ENCODE results near the gene STAC3. TPM values are rescaled to one million over a fixed set of nuclear protein-coding genes. Genes with fewer than 3 reads are reported as not detected.

STAC3 gene
- total RNA-seq, 3 donors from 2014 or later (not counting 1 experiment from before 2014, with no cell fraction given) = 2.4 to 4.1 (median 3.8) TPM

- no peaks in the 10 kb centered on the region for H3K27me3 Mint-ChIP-seq (ENCODE audit: low read depth in 2 of 2)
- Histone ChIP-seq H3K36me3 (ENCODE audit: control insufficient read depth, insufficient read depth, low read length) (peaks cover 49% of the 10 kb centered on the region), H3K4me1 (ENCODE audit: control insufficient read depth, insufficient read depth, low read length) (no peaks in the 10 kb centered on the region), H3K27me3 (ENCODE audit: control insufficient read depth, insufficient read depth, low read length) (no peaks in the 10 kb centered on the region), H3K9me3 (ENCODE audit: control insufficient read depth, insufficient read depth, low read length) (no peaks in the 10 kb centered on the region), H3K27ac (ENCODE audit: low read length) (no peak overlapping the region), H3K4me3 (ENCODE audit: low read length) (no peak overlapping the region)
- no peak overlapping the region for H3K27ac Mint-ChIP-seq
- no peak for ATAC-seq
- no peak for DNase-seq
- no peaks in the 10 kb centered on the region for H3K9me3 Mint-ChIP-seq
- TF ChIP-seq CTCF (IDR thresholded peaks at IDR 0.05) = no peak
- H3K4me1 Mint-ChIP-seq = no peaks in the 10 kb centered on the region
- intact Hi-C loops (cut with micrococcal nuclease) = no loop called here
- no peak overlapping the region for H3K4me3 Mint-ChIP-seq
- peaks cover 35% of the 10 kb centered on the region for H3K36me3 Mint-ChIP-seq
Measured at GRCh38 chr12:57273516-57273915, 22.5 kb upstream of the STAC3 start.

GRCh38 chr12:57272337-57273151 lies 21.6 kb upstream of the STAC3 start:
- Histone ChIP-seq H3K4me3 (ENCODE audit: low read length) (no peak overlapping the region), H3K9me3 (ENCODE audit: control insufficient read depth, insufficient read depth, low read length) (no peaks in the 10 kb centered on the region), H3K27me3 (ENCODE audit: control insufficient read depth, insufficient read depth, low read length) (no peaks in the 10 kb centered on the region), H3K36me3 (ENCODE audit: control insufficient read depth, insufficient read depth, low read length) (peaks cover 49% of the 10 kb centered on the region), H3K4me1 (ENCODE audit: control insufficient read depth, insufficient read depth, low read length) (no peaks in the 10 kb centered on the region), H3K27ac (ENCODE audit: low read length) (no peak overlapping the region)
- WGBS (ENCODE audit: insufficient coverage) = 93% methylated on average over 7 of the region's 7 CpGs
- Mint-ChIP-seq H3K4me1 (no peaks in the 10 kb centered on the region), H3K9me3 (no peaks in the 10 kb centered on the region), H3K27ac (peak overlapping the region in 1 of 2 donors; percentile 55), H3K27me3 (ENCODE audit: low read depth in 2 of 2) (no peaks in the 10 kb centered on the region), H3K4me3 (no peak overlapping the region), H3K36me3 (peaks cover 25% of the 10 kb centered on the region)
- ATAC-seq = no peak
- no peak for TF ChIP-seq CTCF (IDR thresholded peaks at IDR 0.05)
- no peak for DNase-seq
- intact Hi-C loops (cut with micrococcal nuclease) = no loop called here

- no peaks in the 10 kb centered on the region for H3K4me1 Mint-ChIP-seq
- Histone ChIP-seq H3K27ac (ENCODE audit: low read length) (no peak overlapping the region), H3K4me1 (ENCODE audit: control insufficient read depth, insufficient read depth, low read length) (no peaks in the 10 kb centered on the region), H3K4me3 (ENCODE audit: low read length) (no peak overlapping the region), H3K36me3 (ENCODE audit: control insufficient read depth, insufficient read depth, low read length) (peaks cover 54% of the 10 kb centered on the region), H3K9me3 (ENCODE audit: control insufficient read depth, insufficient read depth, low read length) (no peaks in the 10 kb centered on the region), H3K27me3 (ENCODE audit: control insufficient read depth, insufficient read depth, low read length) (no peaks in the 10 kb centered on the region)
- WGBS (ENCODE audit: insufficient coverage) = 80% methylated on average over 1 of the region's 1 CpG
- H3K27ac Mint-ChIP-seq = no peak overlapping the region
- H3K27me3 Mint-ChIP-seq (ENCODE audit: low read depth in 2 of 2) = no peaks in the 10 kb centered on the region
- intact Hi-C loops (cut with micrococcal nuclease) = no loop called here
- ATAC-seq (no peak), DNase-seq (no peak)
- no peak for TF ChIP-seq CTCF (IDR thresholded peaks at IDR 0.05)
- H3K4me3 Mint-ChIP-seq = no peak overlapping the region
- no peaks in the 10 kb centered on the region for H3K9me3 Mint-ChIP-seq
- peaks cover 23% of the 10 kb centered on the region for H3K36me3 Mint-ChIP-seq
Measured at GRCh38 chr12:57270966-57271470, 20.0 kb upstream of the STAC3 start.

Data from natural killer cell (primary cell).